GM21447 (cell line): ENCODE results near the gene FDXR.

Experiments used
- ATAC-seq: cut with Tn5 transposase; IDR thresholded peaks from one replicate; pipeline ENCODE4 v1.9.1; 2021; ENCODE audit not compliant: unreplicated experiment

FDXR gene

GRCh38 chr17:74814453-74814852, 58.3 kb downstream of the FDXR start:
- no peak for ATAC-seq
